GM18517 (cell line): ENCODE results near the gene RASIP1.

Experiments
- ATAC-seq: cut with Tn5 transposase; IDR thresholded peaks from one replicate; pipeline ENCODE4 v1.9.1; 2021; ENCODE audit warnings: mild to moderate bottlenecking, moderate library complexity; ENCODE audit not compliant: unreplicated experiment

Gene RASIP1

GRCh38 chr19:48676487-48676886, 63.9 kb downstream of the RASIP1 start:
- no peak for ATAC-seq

GRCh38 chr19:48674921-48675824, 65.2 kb downstream of the RASIP1 start:
- no peak for ATAC-seq

GRCh38 chr19:48674216-48674809, 66.1 kb downstream of the RASIP1 start:
- ATAC-seq = no peak

DNA sequence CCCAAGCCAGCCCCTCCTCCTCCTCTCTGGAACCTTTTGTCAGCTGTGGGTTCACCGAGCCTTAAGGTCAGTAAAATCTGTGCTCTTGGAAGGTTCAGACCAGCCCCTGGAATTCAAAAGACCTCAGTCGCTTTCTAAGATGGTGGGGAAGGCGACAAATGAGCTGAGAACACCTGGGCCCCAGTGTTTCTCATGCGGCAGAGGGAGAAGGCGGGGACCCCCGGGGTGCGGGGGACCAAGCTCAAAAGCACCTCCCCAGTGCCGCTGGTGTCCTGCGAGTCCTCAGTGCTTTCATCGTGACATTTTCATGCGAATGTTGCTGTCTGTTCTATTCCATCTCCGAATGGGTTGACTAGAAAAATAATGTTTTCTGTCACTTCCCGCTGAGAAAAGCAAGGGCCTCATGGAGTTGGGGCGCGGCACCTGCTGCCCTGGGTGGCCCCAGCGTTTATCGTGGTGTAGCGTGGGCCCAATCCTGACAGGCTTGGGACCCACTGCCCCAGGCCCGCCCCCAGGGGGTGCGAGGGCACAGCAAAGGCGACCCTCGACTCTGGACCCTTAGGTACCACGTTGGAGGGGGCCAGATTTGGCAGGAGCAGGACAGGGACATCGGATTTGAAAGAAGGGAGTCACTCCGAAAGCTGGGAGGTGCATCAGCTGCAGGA, 66.8 kb downstream of the RASIP1 start:
- no peak for ATAC-seq

DNA sequence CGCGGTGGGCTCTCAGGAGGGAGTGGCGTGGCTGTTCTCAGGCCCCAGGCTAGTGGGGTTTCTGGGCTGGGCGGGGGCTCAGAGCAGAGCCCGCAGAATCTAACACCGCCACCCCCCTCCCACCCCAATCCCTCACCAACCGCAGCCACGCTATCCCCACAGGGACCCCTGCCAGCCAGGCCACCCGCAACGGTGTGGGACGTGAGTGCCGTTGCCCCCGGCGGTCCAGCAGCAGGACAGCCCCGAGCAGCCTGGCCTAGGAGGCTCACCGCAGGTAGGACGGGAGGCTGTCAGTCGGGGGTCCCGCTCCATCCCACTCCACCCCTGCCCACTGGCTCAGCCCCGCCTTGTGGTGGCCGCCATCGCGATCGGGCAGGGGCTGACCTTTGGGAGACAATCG, 67.4 kb downstream of the RASIP1 start, which contains the start of gene NTN5:
Gene NTN5 (minus strand): TSS at position 24 of the 400 bp plus-strand sequence. CDS start 2,031 bp downstream, outside the sequence.
- ATAC-seq = no peak

DNA sequence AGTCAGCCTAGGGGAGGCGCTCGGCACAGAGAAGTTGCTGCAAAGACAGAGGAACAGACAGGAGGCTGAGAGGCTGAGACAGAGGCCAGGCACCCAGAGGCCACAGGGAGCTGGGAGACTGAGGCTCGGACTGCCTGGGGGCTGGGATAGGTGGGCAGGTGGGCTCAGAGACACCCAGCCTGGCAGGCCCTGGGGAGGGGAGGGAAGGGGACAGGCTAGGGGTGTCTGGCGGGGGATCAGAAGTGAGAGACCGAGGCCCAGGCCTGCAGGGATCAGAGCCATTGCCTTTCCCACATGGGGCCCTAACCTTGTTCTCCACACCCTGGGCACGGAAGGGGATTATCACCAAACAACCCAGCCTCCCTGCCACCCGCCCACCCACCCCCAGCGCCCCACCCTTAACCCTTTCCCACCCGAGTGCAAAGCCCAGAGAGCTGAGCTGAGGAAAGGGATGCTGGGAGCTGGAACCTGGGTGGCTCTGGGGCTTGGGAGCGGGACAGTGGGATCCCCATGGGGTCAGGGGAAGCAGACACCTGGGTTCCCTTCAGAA, 68.9 kb downstream of the RASIP1 start:
- no peak for ATAC-seq

GRCh38 chr19:48670699-48671445, 69.5 kb downstream of the RASIP1 start:
- no peak for ATAC-seq
